HepG2 (cell line): ENCODE results near the gene TAF12.

Source experiments
- CTCF ChIP-seq: sonication (generic); formaldehyde crosslinking; IDR thresholded peaks from 2 replicates; pipeline ENCODE4 v1.5.0; 2020; ENCODE audit warnings: mild to moderate bottlenecking, missing genetic modification reagents, moderate library complexity
- EED ChIP-seq: sonication (generic); formaldehyde crosslinking; IDR thresholded peaks from 2 replicates; pipeline ENCODE4 v1.5.0; 2020; ENCODE audit warnings: mild to moderate bottlenecking, missing genetic modification reagents
- ETV6 ChIP-seq: sonication (generic); formaldehyde crosslinking; conservative IDR thresholded peaks from 2 replicates; pipeline ENCODE4 v1.4.0; 2020; ENCODE audit warnings: missing genetic modification reagents
- FOXC1 ChIP-seq: sonication (generic); formaldehyde crosslinking; IDR thresholded peaks from 2 replicates; pipeline ENCODE4 v1.8.0; 2022; ENCODE audit warnings: mild to moderate bottlenecking, missing genetic modification reagents, borderline replicate concordance
- FOXK1 ChIP-seq: sonication (generic); formaldehyde crosslinking; IDR thresholded peaks from 2 replicates; pipeline ENCODE4 v1.4.0; 2020; ENCODE audit warnings: low read depth, missing genetic modification reagents, borderline replicate concordance
- HDAC2 ChIP-seq: sonication (generic); formaldehyde crosslinking; IDR thresholded peaks from 2 replicates; pipeline ENCODE4 v1.4.0; 2020; ENCODE audit warnings: missing genetic modification reagents
- HNRNPLL ChIP-seq: fragments of 200-400 bp; formaldehyde crosslinking; IDR thresholded peaks from 2 replicates; pipeline ENCODE4 v1.6.1; 2017; ENCODE audit warnings: mild to moderate bottlenecking, low read depth, low read length; ENCODE audit not compliant: poor library complexity, severe bottlenecking
- KDM6A ChIP-seq: IDR thresholded peaks from 2 replicates; pipeline ENCODE4 v1.6.1; 2016; ENCODE audit warnings: low read depth
- RCOR2 ChIP-seq: IDR thresholded peaks from 2 replicates; pipeline ENCODE4 v1.6.1; 2016; ENCODE audit warnings: missing biosample characterization, missing genetic modification reagents
- SNAPC4 ChIP-seq: sonication (generic); formaldehyde crosslinking; IDR thresholded peaks from 2 replicates; pipeline ENCODE4 v1.4.0; 2020; ENCODE audit warnings: mild to moderate bottlenecking, missing genetic modification reagents
- ZBTB21 ChIP-seq: sonication (generic); formaldehyde crosslinking; IDR thresholded peaks from 2 replicates; pipeline ENCODE4 v1.4.0; 2020; ENCODE audit warnings: missing genetic modification reagents
- ZNF335 ChIP-seq: sonication (generic); formaldehyde crosslinking; IDR thresholded peaks from 2 replicates; pipeline ENCODE4 v1.4.0; 2020; ENCODE audit warnings: missing genetic modification reagents

DNA sequence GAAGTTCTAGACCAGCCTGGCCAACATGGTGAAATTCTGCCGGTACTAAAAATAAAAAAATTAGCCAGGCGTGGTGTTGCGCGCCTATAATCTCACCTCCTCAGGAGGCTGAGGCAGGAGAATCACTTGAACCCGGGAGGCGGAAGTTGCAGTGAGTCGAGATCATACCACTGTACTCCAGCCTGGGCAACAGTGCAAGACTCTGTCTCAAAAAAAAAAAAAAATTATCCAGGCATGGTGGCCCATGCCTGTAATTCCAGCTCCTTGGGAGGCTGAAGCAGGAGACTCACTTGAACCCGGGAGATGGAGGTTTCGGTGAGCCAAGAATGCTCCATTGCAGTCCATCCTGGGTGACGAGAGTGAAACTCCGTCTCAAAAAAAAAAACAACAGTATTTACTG lies 69.3 kb downstream of the TAF12 start:
- no peak for TF ChIP-seq ZNF335 (CRISPR knock-in tag)
- no peak for TF ChIP-seq ZBTB21
- no peak for TF ChIP-seq KDM6A (CRISPR knock-in tag)
- no peak for TF ChIP-seq CTCF (CRISPR knock-in tag)
- TF ChIP-seq HNRNPLL = no peak
- no peak for TF ChIP-seq HDAC2 (CRISPR knock-in tag)
- TF ChIP-seq SNAPC4 (CRISPR knock-in tag) = no peak
- TF ChIP-seq RCOR2 = no peak
- TF ChIP-seq FOXK1 = no peak
- no peak for TF ChIP-seq ETV6 (CRISPR knock-in tag)
- no peak for TF ChIP-seq FOXC1 (CRISPR knock-in tag)
- TF ChIP-seq EED (CRISPR knock-in tag) = no peak
